H1 (cell line): ENCODE measurements around the gene IQCM. TPM values are rescaled to one million over a fixed set of nuclear protein-coding genes. Genes with fewer than 3 reads are reported as not detected.

Experiments
- CBX5 ChIP-seq: fragments of 300-800, 300-1000 bp; sonication (generic); IDR thresholded peaks from 2 replicates; pipeline ENCODE4 v1.7.1; 2016; ENCODE audit warnings: antibody characterized with exemption, low read length, low read depth
- CTCF ChIP-seq, 3 experiments: IDR thresholded peaks; 1 replicate in 2 of 3; 2 replicates in 1 of 3; pipeline versions ENCODE4 v1.5.1 to v1.6.1; 2011; ENCODE audit warnings: low read length in 3 of 3, mild to moderate bottlenecking in 3 of 3, inconsistent platforms in 2 of 3, low read depth in 1 of 3, moderate library complexity in 1 of 3; ENCODE audit not compliant: insufficient read depth in 1 of 3; ENCODE audit errors: control extremely low read depth in 1 of 3
- GABPA ChIP-seq: IDR thresholded peaks from 2 replicates; pipeline ENCODE4 v1.6.1; 2011; ENCODE audit warnings: mild to moderate bottlenecking, low read length, moderate library complexity, borderline replicate concordance; ENCODE audit not compliant: insufficient read depth
- JUN ChIP-seq: IDR thresholded peaks from 2 replicates; pipeline ENCODE4 v1.6.1; 2011; ENCODE audit warnings: low read depth, mild to moderate bottlenecking, improper control_type of control experiment, low read length
- RNF2 ChIP-seq: fragments of 200-900, 300-1000 bp; sonication (generic); IDR thresholded peaks from 2 replicates; pipeline ENCODE4 v1.7.1; 2016; ENCODE audit warnings: borderline replicate concordance, low read depth, mild to moderate bottlenecking, antibody characterized with exemption, low read length; ENCODE audit not compliant: poor library complexity, severe bottlenecking; ENCODE audit errors: missing control alignments
- RXRA ChIP-seq: IDR thresholded peaks from 2 replicates; pipeline ENCODE4 v1.6.1; 2011; ENCODE audit warnings: low read depth, mild to moderate bottlenecking, low read length, moderate library complexity; ENCODE audit not compliant: insufficient read depth
- SUZ12 ChIP-seq: fragments of 200-600 bp; sonication (generic); IDR thresholded peaks from 2 replicates; pipeline ENCODE4 v1.6.1; 2012; ENCODE audit warnings: mild to moderate bottlenecking, inconsistent platforms, low read length, moderate library complexity, mixed read lengths
- polyA plus RNA-seq, 7 experiments: library from polyadenylated mRNA; depleted of rRNA in 3 of 7; stranded (reverse) in 5 of 7; unstranded in 2 of 7; fragments of >200 nt in 5 of 7; fragments of 200-250 nt in 2 of 7; gene quantifications; 1 replicate in 5 of 7; 2 replicates in 1 of 7; 4 replicates in 1 of 7; pipeline versions ENCODE4 v1.2.1 to v1.2.3, GENCODE V29; 2011 to 2013; ENCODE audit warnings: missing spikeins in 2 of 7, mixed read lengths in 2 of 7
- total RNA-seq: library from RNA; stranded (reverse); fragmentation: NEBNext Ultra II Directional; extraction: Animal tissue kit (Norgen Biotek cat#: 25700); gene quantifications from 2 replicates; pipeline ENCODE4 v1.2.1, GENCODE V29; 2021

IQCM gene
- total and polyA plus RNA-seq, 2 of the 8 experiments (the other 6 are each of a cell fraction or from before 2014, with no cell fraction given): not detected

DNA sequence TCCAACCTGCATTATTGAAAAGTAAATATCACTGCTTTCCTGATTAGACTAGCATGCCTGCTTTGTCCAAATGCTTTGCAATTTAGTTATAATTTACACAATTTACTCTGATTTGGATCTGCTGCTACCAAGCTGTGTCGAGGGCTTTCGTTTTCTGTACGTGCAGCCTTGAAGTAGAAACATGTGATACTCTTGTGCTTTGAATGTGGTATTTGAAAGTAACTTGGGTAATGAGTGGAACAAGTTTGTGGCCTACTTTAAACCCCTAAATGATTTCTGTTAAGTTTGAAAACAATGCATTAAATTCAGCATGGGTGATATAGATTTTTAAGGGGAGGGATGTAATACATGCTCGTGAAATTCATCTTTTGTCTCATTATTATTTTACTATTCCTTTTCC is 240.7 kb downstream of the IQCM start (continued):
- TF ChIP-seq CTCF (IDR thresholded peaks at IDR 0.05; ENCODE audit: control extremely low read depth in 1 of 3, insufficient read depth in 1 of 3, low read depth in 1 of 3, low read length in 3 of 3): no peak
- no peak for TF ChIP-seq GABPA
- no peak for TF ChIP-seq JUN
- TF ChIP-seq RXRA: no peak
- no peak for TF ChIP-seq CBX5
- TF ChIP-seq RNF2: no peak
- TF ChIP-seq SUZ12: no peak
